CD4-positive, alpha-beta T cell treated with Interleukin-17A for 4 hours (primary cell): ENCODE data around the gene RSPO3.

ENCODE experiments used
- DNase-seq: peaks from one replicate; pipeline ENCODE4 v3.0.0-alpha.2; 2020; ENCODE audit warnings: mixed read lengths

RSPO3 gene

GRCh38 chr6:127164036-127164435, 45.6 kb downstream of the RSPO3 start:
- DNase-seq: no peak

- DNase-seq: no peak
These were observed 46.1 kb downstream of the RSPO3 start for GRCh38 chr6:127164565-127164964.

DNA sequence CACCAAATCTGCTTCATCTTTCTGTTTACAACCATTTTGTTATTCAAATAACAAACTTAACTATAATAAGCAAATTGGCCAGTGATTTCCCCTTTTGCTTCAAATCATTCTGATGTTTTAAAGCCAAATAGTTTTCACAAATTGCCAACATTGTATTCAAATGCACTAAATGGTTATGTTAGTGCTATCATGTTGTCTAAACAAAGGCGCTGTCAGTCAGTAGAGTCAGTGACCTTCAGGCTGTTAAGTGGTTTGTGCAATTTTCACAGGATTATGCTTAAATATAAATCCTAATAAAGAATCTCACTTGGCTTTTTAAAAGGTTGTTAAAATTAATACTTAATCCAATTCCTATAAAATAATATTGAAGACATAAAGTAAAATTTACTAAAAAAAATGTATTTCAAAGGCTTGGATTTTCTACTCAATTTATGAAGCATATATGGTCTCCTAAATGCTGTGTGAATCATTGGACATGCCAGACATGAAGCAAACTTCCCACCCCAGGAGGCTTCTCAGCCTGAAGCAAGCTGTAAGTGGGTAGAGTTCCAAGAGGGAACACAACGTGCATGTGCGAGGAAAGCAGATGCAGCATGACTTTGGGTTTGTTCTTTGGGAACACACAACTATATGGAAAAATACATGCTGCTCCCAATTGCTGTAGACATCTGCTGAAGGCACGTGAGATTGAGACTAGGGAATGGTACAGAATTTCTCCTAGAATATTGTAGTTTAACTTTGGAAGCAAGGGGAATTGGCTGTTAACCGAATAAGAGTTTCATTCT, 54.9 kb downstream of the RSPO3 start:
- DNase-seq: no peak

DNA sequence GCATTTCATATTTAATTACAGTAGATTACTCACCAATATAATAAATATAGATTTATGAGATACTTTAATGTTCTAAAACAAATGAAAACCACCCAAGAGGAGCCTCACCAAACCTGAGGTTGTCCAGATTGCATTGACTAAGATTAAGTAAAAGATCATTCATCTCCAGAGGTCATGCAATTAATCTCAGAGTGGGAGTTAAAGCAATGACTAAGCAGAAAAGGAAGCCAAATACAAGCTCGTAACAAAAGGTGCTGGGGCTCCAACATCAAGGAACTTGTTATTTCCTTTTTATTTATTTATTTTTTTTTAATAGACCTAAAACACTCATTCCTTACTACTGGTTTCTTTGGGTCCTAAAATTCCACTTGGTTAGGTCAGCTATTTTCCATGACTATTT, 57.7 kb downstream of the RSPO3 start:
- no peak for DNase-seq

DNA sequence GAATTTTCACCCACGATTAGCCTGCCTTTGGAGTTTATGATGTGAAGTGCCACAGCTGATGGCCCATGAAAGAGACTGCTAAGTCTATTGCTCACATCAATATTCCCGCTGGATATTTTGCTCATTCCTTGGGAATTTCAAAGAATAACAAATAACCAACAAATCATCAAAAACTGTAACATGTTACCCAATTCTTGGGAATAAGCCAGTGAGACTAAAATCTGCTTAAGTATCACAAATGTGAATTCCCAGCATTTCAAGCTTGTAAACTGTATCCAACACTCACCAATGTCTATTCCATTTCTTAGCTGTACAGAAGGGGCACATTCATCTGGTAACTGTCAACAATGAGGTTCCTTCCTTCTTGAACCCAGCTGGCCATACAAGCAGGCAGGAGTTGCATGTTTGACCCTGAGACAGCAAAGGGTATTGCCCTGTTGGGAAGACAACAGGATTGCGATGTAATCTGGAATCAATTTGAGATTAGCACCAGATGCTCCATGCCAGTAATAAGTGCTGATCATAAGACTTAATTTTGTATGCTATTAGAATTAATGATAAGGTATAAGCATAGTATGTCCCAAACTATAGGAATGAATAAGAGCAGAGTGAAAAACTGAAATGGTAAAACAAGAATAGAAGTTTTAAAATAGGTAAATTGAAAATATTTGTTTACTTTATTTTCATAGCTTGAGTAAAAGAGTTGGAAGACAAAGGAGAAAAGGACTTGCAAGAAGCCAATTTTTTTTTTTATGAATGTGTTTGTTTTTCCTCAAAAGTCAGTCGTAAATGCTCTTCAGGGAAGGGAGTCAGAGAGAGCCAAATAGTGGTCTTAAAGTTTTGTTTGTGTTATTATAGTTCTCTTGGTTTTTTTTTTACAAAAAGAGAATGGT, 58.8 kb downstream of the RSPO3 start:
- DNase-seq: no peak

GRCh38 chr6:127177923-127178231, 59.4 kb downstream of the RSPO3 start:
- no peak for DNase-seq

DNA sequence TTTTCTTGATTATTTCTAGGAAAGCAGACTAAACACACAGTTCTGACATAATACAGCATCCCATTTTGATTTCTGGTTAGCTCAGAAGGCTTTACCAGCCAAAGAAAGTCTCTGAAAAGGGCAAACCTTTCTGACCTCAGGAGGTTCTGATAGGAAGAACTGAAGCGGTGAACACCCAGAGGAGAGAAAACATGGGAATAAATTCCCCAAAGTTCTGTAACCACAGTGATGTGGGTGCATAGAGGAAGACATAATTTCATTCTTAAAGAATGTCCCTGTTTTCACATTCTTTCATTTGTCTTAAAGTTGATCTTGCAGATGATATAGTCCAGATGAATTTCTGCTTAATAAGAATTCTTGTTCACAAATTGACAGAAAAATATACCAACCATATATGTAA, 60.3 kb downstream of the RSPO3 start:
- DNase-seq: no peak

GRCh38 chr6:127180426-127180825, 62.0 kb downstream of the RSPO3 start:
- no peak for DNase-seq

GRCh38 chr6:127182501-127182900, 64.0 kb downstream of the RSPO3 start:
- DNase-seq: no peak

DNA sequence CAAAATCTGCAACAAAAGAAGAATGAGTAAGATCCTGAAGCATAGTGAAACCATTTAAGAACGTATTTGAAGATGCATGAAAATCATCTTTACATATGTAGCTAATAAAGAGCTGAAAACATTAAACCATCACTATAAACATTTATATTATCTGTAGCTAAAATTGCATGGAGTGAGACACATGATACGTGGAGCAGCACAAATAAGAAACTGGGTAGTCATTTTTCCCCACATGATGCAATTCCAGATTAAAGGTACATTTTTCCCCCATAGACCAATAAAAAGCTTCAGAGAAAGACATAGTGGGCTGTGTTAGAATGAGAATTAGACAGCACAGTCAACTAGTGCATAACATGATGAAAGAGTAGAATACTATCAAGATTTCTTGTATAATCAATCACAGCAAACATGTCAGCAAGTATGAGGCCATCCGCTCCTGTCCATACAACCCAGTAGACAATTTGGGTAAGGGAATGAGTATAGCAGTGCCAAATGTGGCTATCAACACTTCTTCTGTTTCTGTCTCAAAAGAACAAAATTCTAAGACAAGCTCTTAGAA, 67.0 kb downstream of the RSPO3 start:
- no peak for DNase-seq

GRCh38 chr6:127186889-127187288, 68.4 kb downstream of the RSPO3 start:
- DNase-seq: peak; percentile 62

GRCh38 chr6:127188744-127189143, 70.3 kb downstream of the RSPO3 start:
- DNase-seq: no peak

DNA sequence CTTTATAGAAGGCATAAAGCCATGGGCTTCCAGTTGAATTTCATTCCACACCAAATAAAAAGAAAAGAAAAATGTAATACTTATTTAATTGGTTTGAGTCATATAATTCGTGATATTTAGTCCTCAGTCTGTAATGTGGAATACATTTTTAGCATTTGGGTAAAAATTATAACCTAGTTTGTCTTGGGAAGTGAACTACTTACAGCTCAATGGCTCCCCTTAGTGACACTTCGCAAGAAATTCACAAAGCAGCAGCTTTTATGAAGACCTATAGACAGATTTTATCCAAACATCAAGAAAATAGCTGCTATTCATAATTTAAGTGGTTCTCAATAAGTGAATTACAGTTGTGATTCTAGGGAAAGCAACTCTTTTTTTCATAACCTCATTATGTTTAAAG, 72.1 kb downstream of the RSPO3 start:
- DNase-seq: no peak

- DNase-seq: no peak
These were observed 73.2 kb downstream of the RSPO3 start for GRCh38 chr6:127191716-127192115.

- no peak for DNase-seq
These were observed 74.6 kb downstream of the RSPO3 start for GRCh38 chr6:127192911-127193541.

DNA sequence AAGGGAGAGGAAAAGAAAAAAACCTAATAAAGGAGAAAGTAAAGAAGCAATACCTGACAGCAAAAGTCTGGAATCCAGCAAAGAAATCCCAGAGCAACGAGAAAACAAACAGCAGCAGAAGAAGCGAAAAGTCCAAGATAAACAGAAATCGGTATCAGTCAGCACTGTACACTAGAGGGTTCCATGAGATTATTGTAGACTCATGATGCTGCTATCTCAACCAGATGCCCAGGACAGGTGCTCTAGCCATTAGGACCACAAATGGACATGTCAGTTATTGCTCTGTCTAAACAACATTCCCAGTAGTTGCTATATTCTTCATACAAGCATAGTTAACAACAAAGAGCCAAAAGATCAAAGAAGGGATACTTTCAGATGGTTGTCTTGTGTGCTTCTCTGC, 77.4 kb downstream of the RSPO3 start:
- no peak for DNase-seq

GRCh38 chr6:127198549-127198948, 80.1 kb downstream of the RSPO3 start:
- DNase-seq: no peak

DNA sequence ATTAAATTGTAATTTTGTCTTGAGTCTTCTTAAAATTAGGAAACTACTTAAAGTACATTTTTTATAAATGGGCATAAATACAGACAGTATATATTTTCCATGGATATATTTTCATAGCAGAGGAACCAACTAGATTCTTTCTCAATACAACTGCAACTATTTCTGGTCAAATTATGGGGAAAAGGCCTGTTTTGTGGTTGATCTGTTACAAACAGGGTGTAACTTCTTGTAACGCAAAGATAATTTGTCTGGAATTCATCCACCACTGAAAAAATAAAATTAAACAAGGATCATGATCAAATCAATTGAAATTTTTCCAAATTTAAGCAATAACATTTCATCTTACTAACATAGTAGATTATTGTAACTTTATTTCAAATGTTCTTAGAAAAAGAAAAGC, 81.0 kb downstream of the RSPO3 start:
- DNase-seq: no peak

- DNase-seq: no peak
These were observed 81.6 kb downstream of the RSPO3 start for GRCh38 chr6:127200114-127200513.

DNA sequence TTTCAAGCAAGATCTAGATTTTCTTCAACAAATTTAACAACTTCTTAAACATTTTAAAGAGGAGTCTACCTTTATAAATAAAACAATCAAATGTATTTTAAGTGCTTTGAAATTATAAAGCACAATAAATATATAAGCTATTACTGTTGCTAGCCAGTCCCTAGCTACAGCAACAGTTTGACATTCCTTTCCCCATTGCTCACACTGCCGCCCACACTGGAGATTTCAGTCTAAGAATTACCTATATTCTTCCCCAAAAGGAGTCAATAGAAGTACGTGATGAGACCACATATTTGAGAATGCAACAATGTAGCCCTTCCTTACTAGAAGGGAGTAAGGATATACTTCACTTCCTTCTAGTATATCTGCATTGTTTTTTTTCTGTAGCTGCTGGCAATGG, 82.8 kb downstream of the RSPO3 start:
- no peak for DNase-seq

GRCh38 chr6:127202676-127203075, 84.2 kb downstream of the RSPO3 start:
- no peak for DNase-seq

GRCh38 chr6:127204281-127204680, 85.8 kb downstream of the RSPO3 start:
- DNase-seq: no peak

DNA sequence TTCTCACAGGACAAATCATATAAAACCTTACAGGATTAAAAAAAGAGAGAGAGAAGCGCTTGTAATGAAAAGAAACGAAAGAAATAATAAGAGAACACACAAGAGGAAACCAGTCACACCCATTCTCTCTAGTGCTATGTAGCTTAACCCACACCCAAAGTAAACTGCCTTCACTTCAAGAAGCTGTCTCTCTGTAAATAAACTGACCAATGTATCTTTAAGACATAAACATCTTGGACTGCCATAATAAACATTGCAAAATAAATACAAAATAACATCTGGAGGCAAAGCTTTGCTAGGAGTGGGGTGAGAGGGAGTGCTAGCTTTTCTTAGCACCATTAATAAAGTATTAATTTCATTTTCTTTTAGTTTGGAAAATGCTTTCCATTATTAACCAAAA, 86.6 kb downstream of the RSPO3 start:
- DNase-seq: no peak
